Dermis microvascular lymphatic vessel endothelial cell (primary cell): Measurements from ENCODE around the gene EXD1. TPM values are rescaled to one million over a fixed set of nuclear protein-coding genes. Genes with fewer than 3 reads are reported as not detected.
A peak's percentile ranks its signal among the peaks of the same experiment; 100 is the strongest.

ENCODE experiments used
- DNase-seq, 2 donors: peaks; one replicate each; pipeline versions ENCODE4 v3.0.0 to v3.0.0-alpha.2; 2010; ENCODE audit warnings: low read depth in 2 of 2
- total RNA-seq: library from RNA; depleted of rRNA; stranded (reverse); fragments of >200 nt; gene quantifications from 2 replicates; pipeline ENCODE4 v1.2.1, GENCODE V29; 2014

Gene EXD1
- total RNA-seq, 1 donor from 2014 or later: not detected

GRCh38 chr15:41233367-41233771, 2.8 kb upstream of the EXD1 start:
- peak; percentile 47 to 69 for DNase-seq

- peak in 1 of 2 donors; percentile 7 for DNase-seq
These were observed 1.1 kb upstream of the EXD1 start for GRCh38 chr15:41231422-41232226.

- no peak for DNase-seq
These were observed 260 bp downstream of the EXD1 start for GRCh38 chr15:41230345-41230649.

- no peak for DNase-seq
These were observed 11.2 kb downstream of the EXD1 start for GRCh38 chr15:41219381-41219780.

GRCh38 chr15:41218851-41219250, 11.7 kb downstream of the EXD1 start:
- DNase-seq: no peak

GRCh38 chr15:41215708-41216107, 14.8 kb downstream of the EXD1 start:
- no peak for DNase-seq

- no peak for DNase-seq
These were observed 22.7 kb downstream of the EXD1 start for GRCh38 chr15:41207687-41208448.

- DNase-seq: no peak
These were observed 25.2 kb downstream of the EXD1 start for GRCh38 chr15:41205315-41205714.

GRCh38 chr15:41203395-41203794, 27.2 kb downstream of the EXD1 start:
- DNase-seq: no peak

- no peak for DNase-seq
These were observed 31.1 kb downstream of the EXD1 start for GRCh38 chr15:41199470-41199869.

GRCh38 chr15:41194444-41194843, 36.1 kb downstream of the EXD1 start:
- no peak for DNase-seq

GRCh38 chr15:41183581-41183980, 47.0 kb downstream of the EXD1 start:
- DNase-seq: no peak

GRCh38 chr15:41182266-41182665, 48.3 kb downstream of the EXD1 start:
- no peak for DNase-seq

GRCh38 chr15:41180206-41180789, 50.3 kb downstream of the EXD1 start:
- DNase-seq: no peak

- no peak for DNase-seq
These were observed 60.8 kb downstream of the EXD1 start for GRCh38 chr15:41169781-41170180.

GRCh38 chr15:41169086-41169485, 61.5 kb downstream of the EXD1 start:
- no peak for DNase-seq

GRCh38 chr15:41161736-41162135, 68.8 kb downstream of the EXD1 start:
- DNase-seq: no peak

GRCh38 chr15:41161336-41161735, 69.2 kb downstream of the EXD1 start:
- no peak for DNase-seq

GRCh38 chr15:41160639-41161315, 69.8 kb downstream of the EXD1 start:
- no peak for DNase-seq

GRCh38 chr15:41154412-41154811, 76.1 kb downstream of the EXD1 start:
- DNase-seq: peak in 1 of 2 donors; percentile 10

- DNase-seq: no peak
These were observed 76.8 kb downstream of the EXD1 start for GRCh38 chr15:41153733-41154132.

- DNase-seq: no peak
These were observed 79.0 kb downstream of the EXD1 start for GRCh38 chr15:41151451-41152005.
